GM19099 (cell line): Measurements from ENCODE around the gene EFNA5.

Experiments
- POLR2A ChIP-seq: IDR thresholded peaks from 3 replicates; pipeline ENCODE4 v1.6.1; 2011; ENCODE audit warnings: low read depth; ENCODE audit not compliant: insufficient read length; ENCODE audit errors: extremely low read depth

The EFNA5 gene

DNA sequence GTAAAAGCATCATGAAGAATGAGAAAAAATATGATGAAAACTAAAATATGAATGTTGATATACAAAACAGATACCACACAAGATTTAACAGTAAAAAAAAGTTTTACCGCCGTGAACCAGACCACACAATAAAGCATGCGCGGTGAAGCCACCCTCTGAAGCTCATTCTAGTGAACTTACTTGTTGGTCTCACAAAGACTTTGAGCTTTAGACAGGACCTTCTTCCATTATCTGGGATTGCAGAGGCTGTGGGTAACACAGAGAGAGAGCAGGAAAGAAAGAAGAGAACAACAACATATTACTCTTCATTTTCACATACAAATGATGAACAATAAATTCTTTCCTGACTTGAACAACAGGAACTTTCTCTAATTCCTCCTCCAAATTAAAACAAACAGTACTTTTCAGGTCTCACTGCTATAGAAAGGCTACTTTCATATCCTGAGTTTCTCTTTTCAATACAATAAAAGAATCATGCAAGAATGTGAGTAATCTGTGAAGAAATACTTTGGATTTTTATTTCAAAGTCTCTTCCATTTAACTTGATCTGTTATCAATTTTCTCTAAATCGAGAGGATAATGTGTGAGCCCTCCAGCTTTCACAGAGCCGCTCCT lies 283.1 kb downstream of the EFNA5 start:
- no peak for TF ChIP-seq POLR2A

DNA sequence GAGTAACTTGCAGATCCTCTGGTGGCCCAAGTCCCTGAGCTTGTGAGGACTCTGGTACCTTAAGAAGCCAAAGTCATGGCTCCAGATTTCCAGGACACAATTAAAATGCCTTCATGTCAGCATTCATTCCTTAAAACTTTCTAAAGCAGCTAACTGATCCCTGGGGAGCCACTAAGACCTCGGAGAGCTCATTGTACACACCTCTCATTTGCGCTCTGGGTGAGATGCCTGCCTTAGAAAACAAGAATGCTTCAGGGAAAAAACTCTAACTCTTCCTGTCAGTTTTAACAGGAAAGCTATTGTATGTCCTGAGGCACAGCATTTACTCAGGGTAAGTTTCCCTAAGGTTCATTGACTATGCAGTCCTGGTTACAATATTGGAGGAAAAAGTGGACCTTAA lies 285.0 kb downstream of the EFNA5 start:
- TF ChIP-seq POLR2A = no peak

DNA sequence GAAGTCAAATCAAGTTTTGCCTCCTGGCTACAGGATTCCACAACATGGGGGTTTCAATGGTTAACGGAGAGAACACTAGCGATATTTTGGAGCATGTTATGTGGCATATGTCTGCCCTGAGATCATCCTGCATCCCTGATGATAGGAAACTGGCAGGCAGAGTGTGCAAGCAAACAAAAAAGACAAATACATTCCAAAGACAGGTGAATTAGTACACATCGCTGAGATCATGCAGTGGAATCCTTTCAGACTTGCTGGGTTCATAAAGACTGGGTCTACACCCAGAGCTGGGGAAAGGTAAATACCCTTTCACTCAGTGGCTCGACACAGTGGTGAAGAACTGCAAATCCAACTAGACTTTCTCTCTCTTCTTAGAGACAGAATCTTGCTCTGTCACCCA lies 286.5 kb downstream of the EFNA5 start:
- TF ChIP-seq POLR2A = no peak

DNA sequence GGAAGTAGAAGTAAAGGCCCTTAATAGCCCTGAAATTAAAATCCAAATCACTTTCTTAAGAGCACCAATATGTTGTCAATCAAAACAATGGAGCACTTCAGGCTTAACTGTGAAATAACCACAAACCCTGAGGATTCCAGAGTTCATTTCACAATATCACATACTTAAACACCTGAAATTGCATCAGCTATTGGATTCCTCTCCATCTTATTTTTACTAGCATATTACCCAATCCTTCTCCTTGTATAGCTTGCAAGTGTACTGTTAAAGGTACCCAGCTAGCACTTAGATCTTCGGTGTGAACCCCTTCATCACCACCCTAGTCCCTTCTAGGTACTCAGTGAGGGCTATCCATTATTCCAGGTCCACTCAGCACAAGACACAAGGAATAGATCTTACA lies 287.3 kb downstream of the EFNA5 start:
- no peak for TF ChIP-seq POLR2A

DNA sequence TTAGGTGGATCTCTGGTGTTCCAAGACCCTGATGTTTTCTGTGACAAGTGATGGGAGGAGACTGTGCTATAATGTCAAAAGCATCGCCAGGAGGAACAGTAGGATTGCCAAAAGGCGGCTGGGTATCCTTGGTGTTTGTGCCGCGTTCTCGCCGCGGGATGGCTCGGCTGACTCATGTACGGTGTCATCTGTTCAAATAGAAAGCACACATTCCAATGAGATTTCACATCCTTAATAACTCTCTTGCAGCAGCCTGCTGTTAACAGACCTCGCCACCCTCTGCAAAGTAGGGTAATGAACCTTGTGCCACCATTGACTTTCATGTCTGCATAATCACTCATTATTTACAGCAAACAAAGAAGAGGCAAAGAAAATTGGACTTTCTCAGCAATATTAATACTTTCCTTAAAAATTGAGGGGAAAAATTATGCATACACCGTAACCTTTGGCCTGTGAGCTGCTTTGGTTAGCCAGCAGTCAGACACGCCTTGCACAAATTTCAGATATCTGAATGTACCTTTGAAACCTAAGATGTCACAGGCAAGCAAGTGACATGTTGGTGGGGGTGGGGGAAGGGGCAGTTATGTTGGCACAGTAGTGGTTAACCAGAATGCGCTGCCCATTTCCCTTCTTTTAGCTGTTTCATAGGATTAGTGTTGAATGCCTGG lies 289.4 kb downstream of the EFNA5 start:
- no peak for TF ChIP-seq POLR2A

DNA sequence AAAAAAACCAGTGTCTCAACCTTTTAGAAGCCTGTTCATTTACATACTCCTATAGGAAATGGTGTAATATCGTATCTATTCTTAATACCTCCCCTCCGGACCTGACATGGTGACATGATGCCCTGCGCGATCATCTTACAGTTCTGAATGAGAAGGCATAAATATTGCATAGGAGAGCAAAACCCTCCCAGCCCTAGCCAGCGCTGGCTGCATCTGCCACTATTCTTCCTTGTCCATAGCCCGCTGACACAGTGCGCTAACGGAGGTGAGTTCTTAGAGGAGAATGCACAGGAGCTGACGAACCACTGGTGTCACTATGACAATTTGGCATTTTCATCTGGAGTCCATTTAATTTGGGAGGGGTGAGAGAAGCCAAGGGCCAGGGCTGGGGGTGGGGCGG lies 290.1 kb downstream of the EFNA5 start:
- no peak for TF ChIP-seq POLR2A

DNA sequence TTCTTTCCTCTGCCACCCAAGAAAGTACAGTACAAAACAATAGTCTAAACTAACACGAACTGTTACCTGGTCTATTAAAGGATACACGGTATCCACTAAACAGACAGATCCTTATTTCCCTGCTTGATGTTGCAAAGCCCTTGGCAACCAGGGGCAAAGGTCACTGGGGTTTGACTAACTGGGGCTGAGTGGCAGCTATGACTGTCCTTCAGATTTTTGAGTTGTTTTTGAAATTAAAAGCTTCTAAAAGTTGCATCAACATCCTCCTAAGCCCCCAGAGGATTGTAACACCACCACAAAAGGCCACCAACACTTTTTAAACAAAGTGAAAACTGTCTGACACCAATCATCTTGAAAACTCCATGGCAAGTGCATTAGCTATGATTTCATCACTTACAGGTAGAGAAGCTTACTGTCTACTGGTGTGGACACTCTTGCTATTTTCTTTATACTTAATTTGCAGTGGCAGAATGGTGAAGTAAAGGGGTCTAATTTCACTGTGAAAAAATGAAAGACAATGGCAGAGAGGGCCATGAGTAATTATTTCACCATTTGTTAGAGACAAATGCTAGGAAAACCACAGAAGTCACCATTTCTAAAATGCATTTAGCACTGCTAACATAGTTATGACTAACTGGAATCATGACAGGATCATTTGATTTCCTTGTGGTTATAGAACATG lies 292.4 kb downstream of the EFNA5 start:
- TF ChIP-seq POLR2A = no peak

DNA sequence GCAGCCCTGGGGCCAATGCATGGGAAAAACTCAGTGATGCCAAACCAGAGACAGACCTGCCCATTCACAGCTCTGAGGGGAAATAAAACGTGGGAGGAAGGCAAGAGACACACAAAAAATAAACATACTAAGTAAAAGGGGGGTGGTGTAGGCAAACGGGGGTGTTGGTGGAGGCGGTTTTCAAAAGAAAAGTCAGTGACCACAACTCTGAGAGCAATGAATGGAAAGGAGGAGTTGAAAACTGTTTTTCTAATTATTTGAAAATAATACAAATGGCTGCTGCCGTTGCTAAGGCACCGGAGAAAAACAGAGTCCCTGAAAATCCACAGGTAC lies 293.5 kb downstream of the EFNA5 start:
- no peak for TF ChIP-seq POLR2A

DNA sequence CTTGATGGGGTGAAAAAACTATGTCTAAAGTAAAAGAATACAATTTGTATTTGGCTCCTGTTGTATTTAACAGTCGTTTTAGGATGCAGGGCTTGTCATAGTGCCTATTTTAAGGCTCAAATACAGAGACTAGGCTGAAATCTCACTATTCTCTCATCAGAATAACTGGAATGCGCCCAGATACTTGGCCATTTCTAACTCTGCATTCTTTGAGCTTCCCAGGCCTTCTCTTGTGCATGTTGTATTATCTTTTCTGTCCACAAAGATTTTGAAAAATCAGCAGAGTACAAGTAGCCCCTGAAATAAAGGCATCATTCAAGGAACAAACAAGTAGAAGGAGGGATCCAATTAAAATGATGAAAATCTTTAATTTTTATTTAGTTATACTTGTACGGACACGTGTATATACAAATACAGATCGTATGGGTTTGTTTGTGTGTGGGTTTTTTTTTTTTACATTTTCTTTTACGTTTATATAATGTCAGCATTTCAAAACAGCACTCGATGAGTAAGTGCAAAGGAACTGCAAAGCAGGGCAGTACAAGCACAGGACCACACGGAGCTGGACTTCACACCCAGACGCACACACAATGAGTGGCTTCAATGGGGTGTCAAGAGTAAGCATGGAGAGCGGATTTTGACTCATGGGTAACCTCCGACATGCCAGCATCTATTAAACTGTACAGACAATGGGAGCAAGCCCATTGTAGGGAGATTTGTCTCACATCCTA lies 294.0 kb downstream of the EFNA5 start:
- TF ChIP-seq POLR2A = no peak

DNA sequence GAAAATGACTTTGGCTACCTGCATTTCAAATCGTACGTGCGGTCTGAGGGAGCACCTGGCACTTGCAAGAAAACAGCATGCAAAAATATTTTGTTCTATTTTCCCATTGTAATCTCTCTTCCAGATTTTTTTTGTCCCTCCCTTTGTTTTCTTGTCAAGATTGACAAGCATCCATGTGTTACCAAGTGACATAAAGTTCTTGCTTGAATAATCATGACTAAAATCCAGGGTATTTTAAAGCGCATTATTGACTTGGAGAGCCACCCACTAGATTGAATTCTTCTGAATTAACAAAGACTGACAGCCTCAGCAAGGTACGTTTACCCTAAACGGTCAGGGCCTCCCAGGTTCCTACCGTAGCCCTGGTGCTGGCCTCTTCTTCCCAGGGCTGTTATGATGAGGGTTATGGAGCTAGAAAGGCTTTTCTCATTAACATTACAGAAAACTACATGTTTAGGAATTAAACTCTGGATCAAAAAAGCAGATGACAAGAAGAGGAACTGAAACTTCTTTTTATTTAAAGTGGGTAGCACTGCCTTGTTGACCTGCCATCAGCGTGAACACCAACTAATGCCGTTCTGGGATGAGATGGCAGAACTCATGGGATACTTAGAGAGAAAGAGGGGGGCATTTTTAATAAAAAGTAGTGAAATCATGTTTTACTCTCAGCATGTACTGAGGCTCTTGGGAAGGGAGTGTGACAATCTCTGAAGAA lies 297.0 kb downstream of the EFNA5 start:
- TF ChIP-seq POLR2A = no peak

DNA sequence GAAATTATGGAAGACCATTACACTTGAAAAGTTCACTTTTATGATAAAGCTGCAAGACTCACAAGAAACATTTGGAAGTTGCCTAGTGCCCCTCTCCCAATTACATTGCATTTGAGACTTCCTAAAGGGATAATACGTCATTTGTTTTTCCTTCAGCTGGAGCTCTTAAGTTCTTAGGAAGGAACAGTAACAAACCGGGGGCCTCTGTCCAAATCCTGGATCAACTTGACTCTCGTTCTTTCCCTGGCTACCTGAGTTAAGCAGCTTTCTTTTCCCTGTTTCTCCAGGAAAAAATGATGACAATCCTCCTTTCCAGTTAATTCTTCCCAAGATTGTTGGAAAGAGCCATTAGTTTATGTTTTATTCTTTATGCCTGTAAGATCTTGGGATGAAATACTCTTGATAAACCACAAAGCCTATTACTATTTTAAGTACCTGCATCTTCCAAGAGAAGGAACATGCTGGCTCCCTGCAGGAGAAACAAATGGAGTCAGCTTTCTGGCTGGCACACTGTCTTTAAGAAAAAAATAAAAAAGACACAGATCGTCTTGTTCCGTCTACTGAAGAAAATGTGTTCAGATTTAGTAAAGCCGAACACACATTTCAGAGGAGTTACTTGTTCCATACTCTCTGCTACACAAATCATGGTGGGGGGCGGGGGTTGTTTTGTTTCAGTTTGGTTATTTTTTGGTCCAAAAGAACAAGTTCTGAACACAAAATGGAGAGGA lies 297.9 kb downstream of the EFNA5 start:
- no peak for TF ChIP-seq POLR2A

DNA sequence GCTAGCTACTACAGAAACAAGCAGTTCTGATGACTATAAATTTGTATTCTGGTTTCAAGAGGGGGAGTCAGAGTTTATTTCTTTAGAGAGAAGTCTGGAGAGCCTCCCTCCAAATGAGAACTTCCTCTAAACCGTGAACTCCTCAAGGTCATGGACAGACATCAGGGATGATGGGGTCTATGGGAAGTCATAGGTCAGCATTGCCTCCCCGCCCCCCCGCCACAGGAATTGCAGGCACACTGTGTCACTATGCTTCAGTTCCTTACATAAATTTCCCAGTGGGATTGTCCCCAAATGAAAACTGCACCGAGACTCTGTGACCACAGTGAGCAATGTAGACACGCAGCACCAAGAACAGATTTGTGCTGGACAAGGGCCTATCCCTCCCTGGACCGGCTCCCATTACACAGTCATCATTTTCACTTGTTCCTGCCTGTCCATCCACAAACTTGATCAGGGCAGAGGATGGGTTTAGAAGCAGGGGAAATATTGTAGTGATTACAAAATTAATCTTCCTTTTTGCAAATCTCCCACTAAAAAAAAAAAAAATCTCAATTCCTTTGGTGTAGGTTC lies 300.3 kb downstream of the EFNA5 start:
- TF ChIP-seq POLR2A = no peak

DNA sequence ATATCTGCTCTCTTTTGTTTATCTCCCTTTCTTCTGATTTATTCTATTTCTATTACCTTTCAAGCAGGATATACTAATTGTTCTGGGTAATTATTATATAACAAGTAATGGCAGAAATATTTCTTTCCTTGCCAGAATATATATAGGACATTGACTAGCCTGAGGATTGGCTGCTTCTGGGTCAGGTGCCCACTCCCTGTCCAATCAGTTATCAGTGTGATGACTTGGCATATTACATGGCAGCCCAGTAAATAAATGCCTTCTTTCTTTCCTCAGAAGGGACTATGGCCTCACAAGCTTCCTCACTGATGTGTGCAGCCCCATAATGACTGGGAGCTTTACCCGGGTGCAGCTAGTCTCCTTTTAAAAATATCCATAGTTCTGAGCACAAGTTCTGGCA lies 301.1 kb downstream of the EFNA5 start:
- no peak for TF ChIP-seq POLR2A

DNA sequence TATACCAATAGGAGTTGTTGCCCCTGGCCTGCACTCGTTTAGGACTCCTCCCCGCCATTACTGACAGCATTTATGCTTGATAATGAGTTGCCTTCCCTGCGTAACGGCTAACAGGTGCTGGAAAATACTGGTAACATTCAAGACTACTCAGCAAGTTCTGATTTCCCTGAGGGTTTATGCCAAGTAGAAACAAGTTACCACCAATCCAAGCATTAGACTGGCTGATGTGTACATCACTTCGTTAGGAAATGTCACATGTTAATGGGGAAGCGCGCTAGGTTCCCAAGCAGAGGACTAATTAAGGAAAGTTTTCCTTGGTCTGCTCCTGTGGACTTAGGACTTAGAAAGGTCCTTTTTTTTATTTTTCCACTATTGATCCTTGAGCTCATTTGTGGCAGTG lies 302.1 kb downstream of the EFNA5 start:
- no peak for TF ChIP-seq POLR2A
